ENCODE data around the gene TSPO.

DNA sequence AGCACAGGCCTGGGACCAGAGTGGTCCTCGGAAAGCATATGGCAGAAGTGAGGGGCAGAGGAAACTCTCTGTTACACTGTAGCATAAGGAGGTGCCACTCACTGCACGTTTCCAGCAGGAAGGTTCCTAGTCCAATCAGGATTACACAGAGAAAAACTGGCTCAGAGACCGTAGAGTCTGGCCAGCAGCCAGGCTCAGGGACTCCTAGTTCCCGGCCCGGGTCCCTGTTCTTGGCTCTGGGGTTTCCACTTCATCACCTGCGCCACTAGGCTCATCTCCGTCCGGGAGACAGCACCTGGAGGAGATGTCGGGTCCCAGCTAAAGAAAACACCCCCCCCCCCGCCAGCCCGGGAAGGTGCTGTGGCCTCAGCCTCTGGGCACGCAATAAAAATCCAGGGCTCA lies 34.5 kb downstream of the TSPO start:
- TF ChIP-seq POLR2A (IDR thresholded peaks at IDR 0.05) (no peak), EP300 (IDR thresholded peaks at IDR 0.05; ENCODE audit: low read depth) (no peak)
- TF ChIP-seq, protein P1, sequence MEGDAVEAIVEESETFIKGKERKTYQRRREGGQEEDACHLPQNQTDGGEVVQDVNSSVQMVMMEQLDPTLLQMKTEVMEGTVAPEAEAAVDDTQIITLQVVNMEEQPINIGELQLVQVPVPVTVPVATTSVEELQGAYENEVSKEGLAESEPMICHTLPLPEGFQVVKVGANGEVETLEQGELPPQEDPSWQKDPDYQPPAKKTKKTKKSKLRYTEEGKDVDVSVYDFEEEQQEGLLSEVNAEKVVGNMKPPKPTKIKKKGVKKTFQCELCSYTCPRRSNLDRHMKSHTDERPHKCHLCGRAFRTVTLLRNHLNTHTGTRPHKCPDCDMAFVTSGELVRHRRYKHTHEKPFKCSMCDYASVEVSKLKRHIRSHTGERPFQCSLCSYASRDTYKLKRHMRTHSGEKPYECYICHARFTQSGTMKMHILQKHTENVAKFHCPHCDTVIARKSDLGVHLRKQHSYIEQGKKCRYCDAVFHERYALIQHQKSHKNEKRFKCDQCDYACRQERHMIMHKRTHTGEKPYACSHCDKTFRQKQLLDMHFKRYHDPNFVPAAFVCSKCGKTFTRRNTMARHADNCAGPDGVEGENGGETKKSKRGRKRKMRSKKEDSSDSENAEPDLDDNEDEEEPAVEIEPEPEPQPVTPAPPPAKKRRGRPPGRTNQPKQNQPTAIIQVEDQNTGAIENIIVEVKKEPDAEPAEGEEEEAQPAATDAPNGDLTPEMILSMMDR (IDR thresholded peaks at IDR 0.05) = no peak
